ENCODE data around the gene CENPF.
"Not testable (repeated sequence)": the region's sequence is repeated elsewhere in the genome, so short reads cannot be mapped to it uniquely, and the experiment has no call there.

Gene CENPF

DNA sequence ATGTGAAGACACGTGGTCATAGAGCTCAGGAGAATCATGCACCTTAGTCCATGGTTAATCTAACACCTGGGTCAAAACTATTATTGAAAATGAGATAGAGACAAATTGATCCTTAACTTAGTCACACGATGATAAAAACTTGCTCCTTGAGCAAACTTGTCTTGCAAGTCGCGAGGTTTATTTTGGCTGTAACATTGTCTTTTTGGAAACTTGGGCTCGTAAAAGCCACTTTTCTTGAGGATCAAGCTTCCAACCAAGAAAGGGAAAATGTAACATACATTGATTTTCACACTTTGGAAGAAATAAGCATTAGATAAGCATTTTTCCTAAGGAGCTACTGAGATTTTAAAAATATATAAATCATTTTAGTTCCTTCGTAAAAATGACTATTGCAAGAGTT, 19.9 kb upstream of the CENPF start:
- no peak for DNase-seq (ENCODE audit: low read depth, low spot score)

DNA sequence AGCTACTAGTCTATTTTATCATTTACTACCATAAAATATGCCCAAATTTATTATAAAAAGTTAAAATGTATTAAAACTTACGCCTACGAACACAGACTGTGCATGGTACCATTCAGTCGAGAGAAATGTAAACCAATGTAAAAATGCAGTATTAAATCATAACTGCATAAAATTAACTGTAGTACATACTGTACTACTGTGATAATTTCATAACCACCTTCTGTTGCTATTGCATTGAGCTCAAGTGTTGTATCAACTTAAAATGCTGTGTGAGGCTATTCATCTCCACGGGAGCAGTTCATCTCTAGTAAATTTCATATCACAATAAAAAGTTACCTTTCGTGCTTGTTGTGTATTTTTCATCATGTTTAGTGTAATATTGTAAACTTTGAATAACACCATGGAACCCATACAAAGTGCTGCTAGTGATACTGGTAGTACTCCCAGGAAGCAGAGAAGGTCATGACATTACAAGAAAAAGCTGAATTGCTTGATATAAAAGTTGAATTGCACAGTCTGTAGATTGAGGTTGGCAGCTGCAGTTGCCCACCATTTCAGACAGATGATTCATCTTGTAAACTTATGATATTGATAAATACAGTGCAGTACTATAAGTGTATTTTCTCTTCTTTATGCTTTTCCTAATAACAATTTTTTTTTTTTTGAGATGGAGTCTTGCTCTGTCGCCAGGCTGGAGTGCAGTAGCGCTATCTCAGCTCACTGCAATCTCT, 19.0 kb upstream of the CENPF start:
- no peak for DNase-seq (ENCODE audit: low read depth, low spot score)

DNA sequence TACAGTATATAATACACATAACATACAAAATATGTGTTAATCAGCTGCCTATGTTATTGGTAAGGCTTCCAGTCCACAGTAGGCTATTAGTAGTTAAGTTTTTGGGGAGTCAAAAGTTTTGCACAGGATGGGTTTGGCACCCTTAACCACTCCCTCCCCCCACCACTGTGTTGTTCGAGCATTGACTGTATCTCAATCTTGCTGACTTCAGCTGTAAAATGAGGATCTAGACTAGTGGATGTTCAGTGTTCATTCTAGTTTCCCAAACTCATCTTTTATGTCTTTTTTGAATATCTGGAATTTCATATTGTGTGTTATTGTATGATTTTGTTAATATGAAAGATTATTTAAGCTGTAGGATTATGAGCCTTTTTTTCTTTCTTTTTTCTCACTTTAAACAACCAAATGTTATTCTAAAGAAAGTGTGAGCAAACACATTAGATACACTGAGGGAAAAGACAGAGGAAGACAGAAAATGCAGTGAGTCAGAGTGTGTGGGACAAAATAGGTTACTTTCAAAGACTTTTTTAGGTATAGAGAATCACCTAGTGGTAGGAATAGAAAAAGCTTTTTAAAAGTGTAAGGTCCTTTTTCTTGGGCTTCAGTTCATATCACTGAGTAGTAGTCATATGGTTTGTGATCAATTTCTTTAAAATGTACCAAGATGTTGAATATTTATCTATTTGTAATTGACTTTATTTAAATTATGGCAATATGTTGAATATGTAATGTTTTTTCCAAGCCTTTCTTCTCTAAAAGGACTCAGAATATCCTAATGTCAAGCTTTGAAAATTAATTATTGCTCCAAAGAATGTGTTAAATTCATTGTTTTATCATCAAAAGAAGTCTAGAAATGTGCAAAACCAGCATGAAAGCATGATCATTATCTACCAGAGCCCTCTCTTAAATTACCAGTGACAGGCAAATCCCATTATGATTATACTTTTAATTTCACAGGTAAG, 17.9 kb upstream of the CENPF start:
- DNase-seq (ENCODE audit: low read depth, low spot score): no peak

DNA sequence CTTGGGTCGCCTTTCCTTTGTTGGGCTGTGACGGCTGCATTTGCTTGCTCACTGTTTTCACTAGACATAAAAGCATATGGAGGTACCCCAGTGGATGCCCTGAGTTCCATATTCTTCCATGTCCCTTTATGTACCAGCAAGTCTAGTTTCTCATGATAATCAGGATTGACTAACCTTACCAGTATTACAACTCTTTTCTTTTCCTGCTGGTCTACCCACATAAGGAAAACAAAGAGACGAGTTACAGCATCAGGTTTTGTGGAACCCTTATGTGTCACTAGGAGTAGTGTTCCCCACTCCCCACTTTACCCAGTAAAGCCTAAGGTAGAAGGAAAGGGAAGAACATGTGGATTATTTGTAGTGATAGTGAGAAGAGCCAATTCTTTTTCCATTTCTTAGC, 16.4 kb upstream of the CENPF start:
- no peak for DNase-seq (ENCODE audit: low read depth, low spot score)

DNA sequence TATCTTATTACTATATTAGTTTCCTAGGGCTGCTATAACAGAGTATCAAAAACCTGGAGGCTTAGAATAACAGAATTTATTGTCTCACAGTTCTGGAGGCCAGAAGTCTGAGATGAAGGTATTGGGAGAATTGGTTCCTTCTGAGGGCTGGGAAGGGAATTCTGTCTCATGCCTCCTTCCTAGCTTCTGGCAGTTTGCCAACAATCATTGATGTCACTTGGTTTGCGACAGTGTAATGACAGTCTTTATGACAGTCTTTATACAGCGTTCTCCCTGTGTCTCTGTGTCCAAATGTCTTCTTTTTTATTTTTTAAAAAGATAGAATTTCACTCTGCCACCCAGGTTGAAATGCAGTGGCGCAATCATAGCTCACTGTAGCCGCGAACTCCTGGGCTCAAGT, 15.8 kb upstream of the CENPF start:
- no peak for DNase-seq (ENCODE audit: low read depth, low spot score)

DNA sequence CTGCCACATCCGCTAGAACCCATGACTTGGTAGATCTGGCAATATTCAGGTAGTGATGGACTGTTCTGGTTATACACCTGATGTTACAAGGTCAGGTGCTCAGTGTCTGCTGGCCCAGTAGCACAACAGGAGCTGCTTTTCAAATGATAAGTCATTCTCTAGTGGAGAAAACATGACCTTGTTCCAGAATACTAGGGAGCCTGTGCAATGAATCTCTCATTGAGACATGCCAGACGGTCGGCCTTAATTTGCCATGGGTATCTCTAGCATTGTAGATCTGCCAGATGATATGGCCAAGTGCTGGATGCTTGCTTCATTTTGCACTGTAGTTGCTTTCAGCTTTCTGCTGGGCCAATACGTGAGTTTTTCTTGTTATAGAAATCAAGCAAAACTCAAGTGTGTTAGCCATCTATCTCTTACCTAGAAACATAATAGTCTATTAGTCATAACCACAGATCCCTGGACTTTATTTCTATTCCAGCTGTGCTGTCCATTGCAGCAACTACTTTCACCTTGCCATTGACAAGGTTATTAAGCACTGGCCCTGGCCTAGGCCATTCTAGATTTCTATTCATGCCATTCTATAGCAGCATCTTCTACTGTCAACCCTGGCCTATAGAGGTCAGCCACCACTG, 13.9 kb upstream of the CENPF start:
- DNase-seq (ENCODE audit: low read depth, low spot score): no peak

DNA sequence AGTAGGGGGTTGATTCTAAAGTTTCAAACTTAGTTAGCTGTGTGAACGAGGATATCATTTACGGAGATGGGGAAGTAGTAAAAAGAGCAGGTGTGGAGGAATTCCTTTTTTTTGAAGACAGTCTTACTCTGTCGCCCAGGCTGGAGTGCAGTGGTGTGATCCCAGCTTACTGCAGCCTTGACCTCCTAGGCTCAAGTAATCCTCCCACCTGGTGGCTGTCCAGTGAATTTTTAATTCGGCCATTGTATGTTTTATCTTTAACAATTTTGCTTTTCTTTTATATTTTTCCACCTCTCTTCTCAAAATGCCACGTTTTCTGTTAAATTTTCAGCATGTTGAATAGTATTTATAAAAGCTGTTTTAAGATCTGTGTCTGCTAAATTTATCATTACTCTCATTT, 12.3 kb upstream of the CENPF start:
- no peak for DNase-seq (ENCODE audit: low read depth, low spot score)

DNA sequence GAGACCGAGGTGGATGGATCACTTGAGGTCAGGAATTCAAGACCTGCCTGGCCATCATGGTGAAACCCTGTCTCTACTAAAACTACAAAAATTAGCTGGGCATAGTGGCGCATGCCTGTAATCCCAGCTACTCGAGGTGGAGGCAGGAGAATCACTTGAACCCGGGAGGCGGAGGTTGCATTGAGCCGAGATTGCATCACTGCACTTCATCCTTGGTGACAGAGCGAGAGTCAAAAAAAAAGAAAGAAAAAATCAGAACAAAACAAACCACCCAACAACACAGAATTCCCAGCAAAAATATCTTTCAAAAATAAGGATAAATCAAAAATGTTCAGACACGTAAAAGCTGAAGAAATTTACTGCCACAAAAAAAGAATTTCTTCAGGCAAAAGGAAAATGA, 11.1 kb upstream of the CENPF start:
- not testable (repeated sequence) for DNase-seq (ENCODE audit: low read depth, low spot score)

DNA sequence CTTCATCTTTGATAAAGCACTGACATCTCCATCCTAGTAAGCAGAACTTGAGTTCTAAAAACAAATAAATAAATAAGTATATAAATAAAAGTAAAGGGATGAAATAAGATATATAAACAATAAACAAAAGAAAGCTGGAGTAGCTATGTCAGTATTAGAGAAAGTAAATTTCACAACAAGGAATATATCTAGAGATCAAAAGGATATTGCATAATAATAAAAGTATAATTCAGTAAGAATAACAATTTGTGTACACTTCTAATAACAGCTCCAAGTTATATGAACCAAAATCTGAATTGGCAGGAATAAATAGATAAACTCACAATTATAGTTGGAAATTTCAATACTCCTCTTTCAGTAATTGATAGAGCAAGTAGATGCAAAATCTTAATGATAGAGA, 9.8 kb upstream of the CENPF start:
- DNase-seq (ENCODE audit: low read depth, low spot score): no peak

DNA sequence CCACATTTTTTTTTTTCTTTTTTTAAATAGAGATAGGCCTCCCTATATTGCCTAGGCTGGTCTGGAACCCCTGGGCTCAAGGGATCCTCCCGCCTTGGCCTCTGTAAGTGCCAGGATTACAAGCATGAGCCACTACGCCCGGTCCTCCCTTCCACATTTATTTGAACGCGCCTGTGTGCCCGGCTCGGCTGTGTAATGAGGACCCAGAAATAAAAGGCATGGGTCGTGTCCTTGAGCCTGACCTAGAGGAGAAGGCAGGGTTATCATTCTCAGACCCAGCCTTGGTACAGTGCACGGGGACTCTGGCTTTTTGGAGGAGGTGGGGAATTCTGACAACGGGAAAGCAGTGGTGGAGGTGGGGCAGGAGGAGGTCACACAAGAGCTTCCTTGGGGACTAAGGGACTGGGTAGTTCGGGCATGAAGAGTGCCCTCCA, 841 bp downstream of the CENPF start:
- DNase-seq (ENCODE audit: low read depth, low spot score): peak; percentile 38

DNA sequence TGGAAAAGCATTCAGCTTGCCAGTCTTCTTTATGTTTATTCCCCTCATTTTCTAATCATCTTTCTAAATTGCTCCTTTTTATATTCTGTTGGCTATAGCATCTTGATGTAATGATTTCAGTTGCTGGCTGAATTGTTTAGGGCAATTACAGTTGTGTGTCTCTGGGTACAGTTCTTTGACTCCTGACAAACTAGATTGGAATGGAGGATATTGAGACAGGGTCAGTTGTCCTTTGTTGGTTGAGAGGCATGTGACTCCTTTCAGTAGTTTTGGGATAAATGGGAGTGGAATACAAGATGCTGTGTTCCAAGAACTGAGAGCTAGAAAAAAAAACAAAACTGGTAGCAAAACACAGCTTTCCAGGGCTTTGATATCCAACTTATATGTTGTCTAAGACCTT, 1.5 kb downstream of the CENPF start:
- no peak for DNase-seq (ENCODE audit: low read depth, low spot score)

DNA sequence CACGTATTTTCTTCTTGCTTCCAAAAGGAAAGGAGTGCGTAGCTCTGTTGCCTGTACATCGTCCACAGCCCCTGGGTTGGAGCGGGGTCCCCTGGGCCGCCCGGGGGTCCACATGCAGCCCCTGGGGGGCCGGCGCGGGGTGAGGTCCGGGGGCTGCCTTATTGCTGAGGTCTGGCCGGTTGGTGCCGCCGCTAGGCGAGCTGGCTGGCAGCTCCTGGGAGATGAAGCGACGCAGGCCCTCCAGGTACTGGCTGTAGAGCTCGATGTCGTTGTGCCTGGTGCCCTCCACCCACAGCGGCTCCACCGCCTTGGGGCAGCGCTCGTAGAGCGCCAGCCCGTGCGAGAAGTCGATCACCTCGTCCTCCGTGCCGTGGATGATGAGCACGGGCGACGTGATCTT, 2.5 kb downstream of the CENPF start:
- not testable (repeated sequence) for DNase-seq (ENCODE audit: low read depth, low spot score)

DNA sequence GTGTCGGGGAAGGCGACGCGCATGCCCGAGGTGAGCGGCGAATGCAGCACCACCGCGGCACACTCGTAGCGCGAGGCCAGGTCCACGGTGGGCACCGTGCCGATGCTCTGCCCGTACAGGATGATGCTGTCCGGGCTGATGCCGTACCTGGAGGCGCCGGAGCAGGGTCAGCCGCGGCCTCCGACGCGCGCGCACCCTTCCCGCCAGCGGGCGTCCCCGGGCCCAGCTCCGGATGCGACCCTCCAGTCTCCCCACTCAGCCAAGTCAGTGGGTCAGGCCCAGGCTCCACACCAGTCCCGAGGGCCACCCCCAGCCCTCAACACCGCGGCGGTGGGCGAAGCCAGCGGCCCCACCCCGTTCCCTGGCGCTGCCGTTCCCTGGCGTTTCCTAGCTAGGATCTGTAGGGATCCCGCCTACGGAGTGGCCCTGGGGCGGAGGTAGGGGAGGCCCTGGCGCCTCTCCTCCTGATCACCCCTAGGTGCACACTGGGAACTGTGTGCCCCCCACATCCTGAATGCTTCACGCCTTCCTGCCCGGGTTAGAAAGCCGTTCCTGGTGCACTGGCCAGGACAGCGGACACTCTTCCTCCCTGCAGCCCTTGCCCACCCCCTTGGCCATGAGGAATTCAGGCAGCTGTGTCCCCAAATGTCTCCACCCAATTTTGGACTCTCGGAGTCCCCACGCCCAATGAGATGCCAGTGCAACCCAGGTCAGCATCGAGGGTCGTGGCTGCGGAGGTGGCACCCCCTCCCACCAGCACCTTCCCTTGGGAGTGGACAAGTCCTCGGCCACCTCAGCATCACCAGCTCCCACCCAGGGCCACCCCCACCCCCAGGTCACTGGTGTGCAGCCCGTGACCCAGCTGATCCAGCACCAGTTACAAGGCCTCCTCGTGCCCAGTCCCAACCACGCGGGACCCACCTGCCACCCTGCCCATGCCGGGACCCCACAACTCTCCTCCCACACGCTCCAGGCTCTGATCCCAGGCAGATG, 3.2 kb downstream of the CENPF start:
- DNase-seq (ENCODE audit: low read depth, low spot score): not testable (repeated sequence)

DNA sequence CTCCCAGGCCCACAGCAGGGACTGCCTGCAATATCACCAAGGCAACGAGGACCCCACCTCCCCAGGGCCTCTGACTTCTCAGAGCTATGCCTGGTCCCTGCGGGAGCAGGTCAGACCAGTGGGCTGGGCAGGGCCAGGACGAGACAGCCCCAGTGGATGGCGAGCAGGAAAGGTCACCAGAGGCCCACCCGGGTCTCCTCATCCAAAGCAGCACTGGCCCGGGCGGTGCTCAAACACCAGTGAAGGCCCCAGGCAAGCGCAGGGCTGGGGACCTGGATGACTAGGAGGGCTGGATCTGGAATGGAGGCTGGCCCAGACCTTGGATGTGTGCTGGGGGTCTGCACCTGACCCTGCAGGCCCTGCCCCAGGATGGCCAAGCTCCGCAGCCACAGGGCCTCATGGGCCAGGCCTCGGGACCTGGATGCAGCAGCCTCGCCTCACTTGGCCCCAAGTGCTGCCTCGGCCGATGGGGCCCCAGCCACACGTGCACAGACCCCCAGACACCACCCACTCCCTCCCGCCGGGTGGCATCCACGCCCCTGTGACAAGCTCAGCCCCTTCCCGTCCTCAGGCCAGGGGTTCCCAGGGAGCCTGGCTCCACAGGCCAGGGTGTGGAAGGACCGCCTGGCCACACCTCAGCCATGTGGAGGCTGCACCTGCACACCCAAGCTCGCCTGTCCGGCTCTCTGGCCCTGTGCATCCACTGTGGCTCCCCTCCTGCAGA, 4.7 kb downstream of the CENPF start:
- DNase-seq (ENCODE audit: low read depth, low spot score): not testable (repeated sequence)

DNA sequence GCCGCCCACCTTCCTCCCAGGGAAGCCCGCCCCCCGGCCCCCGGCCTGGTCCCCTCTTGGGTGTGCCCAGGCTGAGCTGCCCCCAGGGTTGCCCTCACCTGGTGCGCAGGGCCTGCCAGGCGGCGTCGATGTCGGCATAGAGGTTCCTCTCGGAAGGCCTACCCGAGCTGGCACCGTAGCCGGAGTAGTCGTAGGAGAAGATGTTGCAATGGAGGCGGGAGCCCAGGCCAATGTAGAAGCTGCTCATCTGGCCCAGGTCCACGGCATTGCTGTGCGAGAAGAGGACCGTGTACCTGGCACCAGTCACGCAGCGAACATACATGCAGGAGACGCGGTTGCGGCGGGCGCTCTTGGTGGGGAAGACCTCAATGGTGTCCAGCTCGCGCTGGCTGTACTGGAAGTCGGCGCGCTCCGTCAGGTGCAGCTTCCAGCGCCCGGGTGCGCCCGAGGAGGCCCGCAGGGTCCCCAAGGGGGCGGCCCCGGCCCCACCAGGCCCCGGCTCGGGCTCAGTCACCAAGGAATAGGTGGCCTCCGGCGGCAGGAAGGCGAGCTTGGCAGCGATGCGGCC, 5.3 kb downstream of the CENPF start:
- DNase-seq (ENCODE audit: low read depth, low spot score): not testable (repeated sequence)

DNA sequence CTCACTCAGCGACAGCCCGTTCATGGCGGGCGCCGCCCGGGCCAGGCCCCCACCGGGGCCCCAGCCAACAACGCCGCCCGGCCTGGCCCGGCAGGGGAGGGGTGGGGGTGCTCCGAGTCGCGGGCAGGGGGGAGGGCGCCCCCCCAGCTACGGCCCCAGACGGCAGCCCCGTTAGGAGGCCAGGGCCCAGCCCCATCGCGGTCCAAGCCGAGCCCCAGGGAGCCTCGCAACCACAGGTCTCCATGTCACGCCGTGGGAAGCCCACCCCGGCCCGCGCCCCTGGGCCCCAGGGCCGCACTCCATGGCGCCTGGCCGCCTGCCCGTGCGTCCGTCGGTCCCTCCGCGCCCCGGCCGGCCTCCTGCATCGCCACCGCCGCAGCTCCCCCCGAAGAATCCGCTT, 5.8 kb downstream of the CENPF start:
- not testable (repeated sequence) for DNase-seq (ENCODE audit: low read depth, low spot score)

DNA sequence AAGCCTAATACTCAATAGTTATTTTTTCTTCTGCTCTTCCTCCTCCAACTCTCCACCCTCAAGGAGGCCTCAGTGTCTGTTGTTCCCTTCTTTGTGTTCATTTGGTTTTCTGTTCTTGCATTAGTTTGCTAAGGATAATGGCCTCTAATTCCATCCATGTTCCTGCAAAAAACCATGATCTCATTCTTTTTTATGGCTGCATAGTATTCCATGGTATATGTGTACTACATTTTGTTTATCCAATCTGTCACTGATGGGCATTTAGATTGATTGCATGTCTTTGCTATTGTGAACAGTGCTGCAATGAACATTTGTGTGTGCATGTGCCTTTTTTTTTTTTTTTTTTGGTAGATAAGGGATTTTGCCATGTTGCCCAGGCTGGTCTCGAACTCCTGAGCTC, 6.7 kb downstream of the CENPF start:
- no peak for DNase-seq (ENCODE audit: low read depth, low spot score)

DNA sequence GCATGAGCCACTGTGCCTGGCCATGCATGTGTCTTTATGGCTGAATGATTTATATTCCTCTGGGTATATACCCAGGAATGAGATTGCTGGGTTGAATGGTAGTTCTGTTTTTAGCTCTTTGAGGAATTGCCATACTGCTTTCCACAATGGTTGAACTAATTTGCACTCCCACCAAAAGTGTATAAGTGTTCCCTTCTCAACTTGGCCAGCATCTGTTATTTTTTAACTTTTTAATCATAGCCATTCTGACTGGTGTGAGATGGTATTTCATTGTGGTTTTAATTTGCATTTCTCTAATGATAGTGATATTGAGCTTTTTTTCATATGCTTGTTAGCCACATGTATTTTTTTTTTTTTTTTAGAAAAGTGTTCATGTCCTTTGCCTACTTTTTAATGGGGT, 7.1 kb downstream of the CENPF start:
- DNase-seq (ENCODE audit: low read depth, low spot score): not testable (repeated sequence)

DNA sequence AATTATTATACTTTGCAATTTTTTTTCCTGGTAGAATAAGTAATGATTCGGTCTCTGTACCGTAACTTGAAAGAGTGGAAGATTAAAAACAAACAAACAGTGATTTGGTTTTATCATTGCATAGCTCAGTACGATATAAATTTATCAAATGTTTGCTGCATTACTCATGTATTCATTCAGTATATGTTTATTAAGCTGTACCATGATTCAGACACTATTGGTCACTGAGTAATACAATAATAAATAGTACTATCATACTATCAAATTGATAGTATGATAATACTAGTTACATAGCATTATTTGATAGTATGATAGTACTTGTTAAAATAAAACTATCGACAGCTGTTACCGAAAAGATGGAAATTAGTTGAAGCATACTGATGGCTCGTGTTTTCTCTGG, 12.1 kb downstream of the CENPF start:
- DNase-seq (ENCODE audit: low read depth, low spot score): no peak

DNA sequence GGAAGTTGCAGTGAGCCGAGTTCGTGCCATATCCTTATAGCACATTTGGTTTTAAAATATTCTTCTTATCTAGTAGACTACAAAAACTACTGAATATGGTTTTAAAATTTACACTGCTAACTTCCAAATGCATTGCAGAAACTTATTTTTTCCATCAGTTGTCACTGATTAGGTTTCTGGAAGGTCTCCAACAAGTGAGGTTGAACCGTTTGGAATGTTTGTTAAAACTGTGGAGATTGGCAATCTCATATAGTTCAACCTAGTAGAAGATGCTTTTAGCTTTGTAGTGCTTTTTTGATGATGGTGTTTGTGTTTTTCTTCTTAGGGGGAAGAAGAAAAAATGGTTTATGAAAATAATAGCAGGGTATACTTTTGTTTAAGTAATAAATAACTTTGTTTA, 12.9 kb downstream of the CENPF start:
- no peak for DNase-seq (ENCODE audit: low read depth, low spot score)

Data from ELF-1 (cell line).